Measurements from ENCODE around the gene TPCN2. TPM values are rescaled to one million over a fixed set of nuclear protein-coding genes. Genes with fewer than 3 reads are reported as not detected.

Gene TPCN2
- total RNA-seq, 6 donors from 2014 or later = 12.5 to 61.8 (median 18.8) TPM

DNA sequence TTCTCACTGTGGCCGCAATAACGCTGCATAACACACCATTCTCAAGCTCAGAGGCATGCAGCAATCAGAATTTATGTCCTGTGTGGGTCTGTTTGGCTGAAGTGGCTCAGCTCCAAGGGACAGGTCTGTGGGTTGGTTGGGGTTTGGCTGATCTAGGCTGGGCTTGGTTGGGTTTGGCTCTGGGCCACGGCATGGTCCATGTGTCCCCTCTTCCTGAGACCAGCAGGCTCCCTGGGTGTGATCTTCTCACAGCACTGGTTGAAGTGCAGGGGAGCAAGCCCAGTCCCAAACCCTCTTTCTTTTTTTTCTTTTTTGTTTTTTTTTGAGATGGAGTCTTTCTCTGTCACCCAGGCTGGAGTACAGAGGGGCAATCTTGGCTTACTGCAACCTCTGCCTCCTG, 132.0 kb downstream of the TPCN2 start:
- no peaks in the 10 kb centered on the region for H3K36me3 ChIP-seq
- no peaks in the 10 kb centered on the region for H3K27me3 ChIP-seq
- 84 to 100% methylated on average over 1 to 3 of the region's 3 CpGs for WGBS, 2 donors
- no peak overlapping the region for H3K27ac ChIP-seq
- H3K9me3 ChIP-seq = no peaks in the 10 kb centered on the region
- ATAC-seq (ENCODE audit: low FRiP score in 2 of 2) = no peak
- H3K4me3 ChIP-seq = no peak overlapping the region
- TF ChIP-seq POLR2AphosphoS5 (IDR thresholded peaks at IDR 0.05) (no peak), POLR2A (IDR thresholded peaks at IDR 0.05) (no peak), EP300 (IDR thresholded peaks at IDR 0.05) (no peak)
- TF ChIP-seq, protein P1, sequence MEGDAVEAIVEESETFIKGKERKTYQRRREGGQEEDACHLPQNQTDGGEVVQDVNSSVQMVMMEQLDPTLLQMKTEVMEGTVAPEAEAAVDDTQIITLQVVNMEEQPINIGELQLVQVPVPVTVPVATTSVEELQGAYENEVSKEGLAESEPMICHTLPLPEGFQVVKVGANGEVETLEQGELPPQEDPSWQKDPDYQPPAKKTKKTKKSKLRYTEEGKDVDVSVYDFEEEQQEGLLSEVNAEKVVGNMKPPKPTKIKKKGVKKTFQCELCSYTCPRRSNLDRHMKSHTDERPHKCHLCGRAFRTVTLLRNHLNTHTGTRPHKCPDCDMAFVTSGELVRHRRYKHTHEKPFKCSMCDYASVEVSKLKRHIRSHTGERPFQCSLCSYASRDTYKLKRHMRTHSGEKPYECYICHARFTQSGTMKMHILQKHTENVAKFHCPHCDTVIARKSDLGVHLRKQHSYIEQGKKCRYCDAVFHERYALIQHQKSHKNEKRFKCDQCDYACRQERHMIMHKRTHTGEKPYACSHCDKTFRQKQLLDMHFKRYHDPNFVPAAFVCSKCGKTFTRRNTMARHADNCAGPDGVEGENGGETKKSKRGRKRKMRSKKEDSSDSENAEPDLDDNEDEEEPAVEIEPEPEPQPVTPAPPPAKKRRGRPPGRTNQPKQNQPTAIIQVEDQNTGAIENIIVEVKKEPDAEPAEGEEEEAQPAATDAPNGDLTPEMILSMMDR (IDR thresholded peaks at IDR 0.05) = no peak
- no peaks in the 10 kb centered on the region for H3K4me1 ChIP-seq
- DNase-seq = no peak

DNA sequence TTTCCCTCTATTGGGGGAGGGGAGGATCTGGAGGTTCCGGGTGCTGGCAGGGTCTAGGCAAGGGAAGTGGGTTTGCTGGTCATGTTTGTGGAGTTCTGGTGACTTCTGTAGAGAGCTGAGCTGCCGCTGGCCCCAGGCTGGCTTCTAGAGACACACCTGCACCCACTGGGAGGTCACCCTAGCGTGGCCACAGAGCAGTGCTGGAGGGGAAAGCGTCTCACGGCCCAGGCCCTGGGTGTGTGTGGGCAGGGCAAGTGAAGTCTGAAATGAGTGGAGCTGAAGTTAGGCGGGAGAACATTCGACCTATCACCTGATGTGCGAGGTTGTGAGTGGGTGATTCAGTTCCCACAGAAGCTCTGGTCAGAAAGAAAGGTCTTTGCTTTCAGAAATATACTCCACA, 134.9 kb downstream of the TPCN2 start:
- no peak overlapping the region for H3K27ac ChIP-seq
- ATAC-seq (ENCODE audit: low FRiP score in 2 of 2) = no peak

More for the DNA sequence above, 134.9 kb downstream of the TPCN2 start:
- TF ChIP-seq POLR2A (IDR thresholded peaks at IDR 0.05) (no peak), POLR2AphosphoS5 (IDR thresholded peaks at IDR 0.05) (no peak), EP300 (IDR thresholded peaks at IDR 0.05) (no peak)
- TF ChIP-seq, protein P1 (IDR thresholded peaks at IDR 0.05) = no peak
- Histone ChIP-seq H3K27me3 (no peaks in the 10 kb centered on the region), H3K9me3 (no peaks in the 10 kb centered on the region), H3K36me3 (no peaks in the 10 kb centered on the region), H3K4me1 (no peaks in the 10 kb centered on the region), H3K4me3 (no peak overlapping the region)
- 81 to 87% methylated on average over 8 of the region's 8 CpGs for WGBS, 2 donors
- DNase-seq = no peak

Small RNAs within 50 kb of the gene (small RNA-seq; reads per million reads assigned to genes)
- 0 reads per million in 4 donors for gene MIR3164

Other genes starting within 250 kb of the TPCN2 start
- 10 to 100 TPM; 38.2 to 91.8 (median 63.3) TPM for gene CPT1A, start 207.0 kb upstream of the TPCN2 start, total RNA-seq
- gene MRPL21, start 145.1 kb upstream of the TPCN2 start, total RNA-seq = 10 to 100 TPM; 17.8 to 50.8 (median 32.3) TPM
- 10 to 100 TPM; 11.7 to 84.9 (median 18.9) TPM for gene IGHMBP2, start 145.0 kb upstream of the TPCN2 start, total RNA-seq
- gene MRGPRD, start 67.9 kb upstream of the TPCN2 start, total RNA-seq = not detected
- gene MRGPRF, start 35.7 kb upstream of the TPCN2 start, total RNA-seq = 10 to 100 TPM in 3 of 6 donors, 1 to 10 TPM in 3; 3.0 to 16.2 (median 10.7) TPM
- under 1 TPM in 4 of 6 donors, not detected in 2; 0.10 to 0.67 (median 0.55) TPM for gene SMIM38, start 107.0 kb downstream of the TPCN2 start, total RNA-seq
- gene MYEOV, start 245.2 kb downstream of the TPCN2 start, total RNA-seq = under 1 TPM in 4 of 6 donors, not detected in 2; 0.30 to 0.98 (median 0.77) TPM

All from upper lobe of left lung (tissue), 6 donors.